IMR-90 (cell line): ENCODE measurements around the gene QSOX2. TPM values are rescaled to one million over a fixed set of nuclear protein-coding genes. Genes with fewer than 3 reads are reported as not detected.

Source experiments
- ATAC-seq: fragments of 200-7000 bp; cut with Tn5 transposase; 2 replicates; pipeline ENCODE4 v1.9.1; 2020; ENCODE audit warnings: low read depth, mild to moderate bottlenecking, moderate library complexity
- BruUV-seq: library from RNA; stranded (reverse); fragments of 400-500 nt; replicated peaks from 2 replicates; lab custom pipeline; 2021; lab: Mats Ljungman, UMichigan
- CTCF ChIA-PET: fragments of 300-600 bp; formaldehyde crosslinking; extraction: SDS; loops from one replicate; lab custom pipeline; 2021; ENCODE audit warnings: antibody characterized with exemption; lab: Yijun Ruan, JAX
- POLR2A ChIA-PET: fragments of 300-600 bp; sonication (Branson Sonifier 250); formaldehyde crosslinking; loops from one replicate; lab custom pipeline; 2022; ENCODE audit warnings: antibody characterized with exemption; ENCODE audit not compliant: unreplicated experiment; lab: Charles Lee
- DNase-seq: peaks from one replicate; pipeline ENCODE4 v3.0.0; 2013
- H2AFZ ChIP-seq: replicated peaks from 2 replicates; pipeline ENCODE3; 2013; ENCODE audit warnings: low read length, mild to moderate bottlenecking; ENCODE audit not compliant: poor library complexity
- H2AK5ac ChIP-seq: 2 replicates; pipeline ENCODE4 v1.6.1; 2013; ENCODE audit warnings: low read depth, low read length, inconsistent platforms
- H2AK9ac ChIP-seq: replicated peaks from 2 replicates; pipeline ENCODE3; 2013; ENCODE audit warnings: mild to moderate bottlenecking, low read depth, low read length, moderate library complexity; ENCODE audit not compliant: poor library complexity
- H2BK120ac ChIP-seq: 2 replicates; pipeline ENCODE4 v1.6.1; 2013; ENCODE audit warnings: low read depth, low read length, inconsistent platforms
- H2BK15ac ChIP-seq: 3 replicates; pipeline ENCODE4 v1.6.1; 2013; ENCODE audit warnings: low read depth, low read length, inconsistent platforms
- H2BK20ac ChIP-seq: 2 replicates; pipeline ENCODE4 v1.6.1; 2013; ENCODE audit warnings: low read depth, mild to moderate bottlenecking, inconsistent platforms, low read length, moderate library complexity
- H2BK5ac ChIP-seq: 2 replicates; pipeline ENCODE4 v1.6.1; 2013; ENCODE audit warnings: mild to moderate bottlenecking, low read depth, low read length, inconsistent platforms; ENCODE audit not compliant: poor library complexity, severe bottlenecking
- H3K14ac ChIP-seq: replicated peaks from 2 replicates; pipeline ENCODE4 v1.6.1; 2013; ENCODE audit warnings: low read depth, low read length, inconsistent platforms
- H3K18ac ChIP-seq: 2 replicates; pipeline ENCODE4 v1.6.1; 2013; ENCODE audit warnings: low read depth, low read length, control low read depth
- H3K23ac ChIP-seq: 2 replicates; pipeline ENCODE4 v1.6.1; 2013; ENCODE audit warnings: low read depth, low read length, inconsistent platforms
- H3K27ac ChIP-seq: 2 replicates; pipeline ENCODE4 v1.5.1; 2013; ENCODE audit warnings: mild to moderate bottlenecking, control low read depth, low read length; ENCODE audit not compliant: insufficient read depth
- H3K27me3 ChIP-seq: 2 replicates; pipeline ENCODE4 v1.6.1; 2013; ENCODE audit warnings: low read length; ENCODE audit not compliant: control insufficient read depth, insufficient read depth
- H3K36me3 ChIP-seq: 2 replicates; pipeline ENCODE4 v1.6.1; 2013; ENCODE audit warnings: low read length, mixed read lengths; ENCODE audit not compliant: control insufficient read depth, insufficient read depth
- H3K4ac ChIP-seq: 2 replicates; pipeline ENCODE4 v1.6.1; 2013; ENCODE audit warnings: low read depth, low read length, inconsistent platforms
- H3K4me1 ChIP-seq: 2 replicates; pipeline ENCODE4 v1.6.1; 2013; ENCODE audit warnings: low read length, mixed read lengths; ENCODE audit not compliant: control insufficient read depth, insufficient read depth
- H3K4me2 ChIP-seq: 2 replicates; pipeline ENCODE4 v1.6.1; 2013; ENCODE audit warnings: low read depth, mild to moderate bottlenecking, control low read depth, low read length, moderate library complexity
- H3K4me3 ChIP-seq: 2 replicates; pipeline ENCODE4 v1.5.1; 2013; ENCODE audit warnings: low read depth, mild to moderate bottlenecking, control low read depth, low read length, moderate library complexity; ENCODE audit not compliant: insufficient read depth
- H3K56ac ChIP-seq: 2 replicates; pipeline ENCODE4 v1.6.1; 2013; ENCODE audit warnings: low read length, inconsistent platforms; ENCODE audit not compliant: insufficient read depth; ENCODE audit errors: extremely low read depth
- H3K79me1 ChIP-seq, 2 experiments: 2 replicates each; pipeline ENCODE4 v1.6.1; 2013; ENCODE audit warnings: low read length in 2 of 2, inconsistent platforms in 1 of 2, low read depth in 1 of 2
- H3K9ac ChIP-seq: 2 replicates; pipeline ENCODE4 v1.6.1; 2013; ENCODE audit warnings: low read depth, low read length, control low read depth
- H3K9me1 ChIP-seq: 2 replicates; pipeline ENCODE4 v1.6.1; 2013; ENCODE audit warnings: low read length, inconsistent platforms; ENCODE audit not compliant: insufficient read depth
- H3K9me3 ChIP-seq: 2 replicates; pipeline ENCODE4 v1.6.1; 2013; ENCODE audit warnings: low read length; ENCODE audit not compliant: control insufficient read depth, insufficient read depth
- H4K20me1 ChIP-seq: 2 replicates; pipeline ENCODE4 v1.6.1; 2013; ENCODE audit warnings: low read length, inconsistent platforms; ENCODE audit not compliant: insufficient read depth
- H4K5ac ChIP-seq: 2 replicates; pipeline ENCODE4 v1.6.1; 2013; ENCODE audit warnings: mild to moderate bottlenecking, low read depth, low read length, control low read depth
- H4K8ac ChIP-seq, 2 experiments: 2 replicates each; pipeline ENCODE4 v1.6.1; 2013; ENCODE audit warnings: low read depth in 2 of 2, low read length in 2 of 2, control low read depth in 1 of 2, inconsistent platforms in 1 of 2
- H4K91ac ChIP-seq: 2 replicates; pipeline ENCODE4 v1.6.1; 2013; ENCODE audit warnings: low read depth, low read length, inconsistent platforms; ENCODE audit not compliant: insufficient read depth
- BHLHE40 ChIP-seq: fragments of 150-350 bp; IDR thresholded peaks from 2 replicates; pipeline ENCODE4 v1.6.1; 2016; ENCODE audit warnings: mild to moderate bottlenecking, low read depth, low read length
- CEBPB ChIP-seq: IDR thresholded peaks from 2 replicates; pipeline ENCODE4 v1.6.1; 2012; ENCODE audit warnings: low read depth, low read length, improper control_type of control experiment
- CHD1 ChIP-seq: IDR thresholded peaks from 2 replicates; pipeline ENCODE4 v1.6.1; 2012; ENCODE audit warnings: low read depth, low read length, improper control_type of control experiment
- FOS ChIP-seq: fragments of 150-350 bp; IDR thresholded peaks from 2 replicates; pipeline ENCODE4 v1.6.1; 2016; ENCODE audit warnings: low read depth, low read length
- MAFK ChIP-seq: IDR thresholded peaks from 2 replicates; pipeline ENCODE4 v1.6.1; 2012; ENCODE audit warnings: low read depth, low read length, improper control_type of control experiment
- MAZ ChIP-seq: IDR thresholded peaks from 2 replicates; pipeline ENCODE4 v1.6.1; 2012; ENCODE audit warnings: low read depth, mild to moderate bottlenecking, low read length, improper control_type of control experiment, moderate library complexity, borderline replicate concordance
- MXI1 ChIP-seq: IDR thresholded peaks from 2 replicates; pipeline ENCODE4 v1.6.1; 2012; ENCODE audit warnings: low read depth, mild to moderate bottlenecking, low read length, moderate library complexity, borderline replicate concordance
- NFE2L2 ChIP-seq: fragments of 150-350 bp; IDR thresholded peaks from 2 replicates; pipeline ENCODE4 v1.6.1; 2016; ENCODE audit warnings: low read depth, mild to moderate bottlenecking, low read length
- POLR2A ChIP-seq: IDR thresholded peaks from 2 replicates; pipeline ENCODE4 v1.6.1; 2012; ENCODE audit warnings: mild to moderate bottlenecking, low read depth, low read length
- RAD21 ChIP-seq: IDR thresholded peaks from 2 replicates; pipeline ENCODE4 v1.6.1; 2012; ENCODE audit warnings: low read length, improper control_type of control experiment
- RCOR1 ChIP-seq: IDR thresholded peaks from 2 replicates; pipeline ENCODE4 v1.6.1; 2012; ENCODE audit warnings: mild to moderate bottlenecking, low read length, improper control_type of control experiment; ENCODE audit not compliant: insufficient replicate concordance
- RFX5 ChIP-seq: IDR thresholded peaks from 2 replicates; pipeline ENCODE4 v1.8.0; 2012; ENCODE audit warnings: low read depth, mild to moderate bottlenecking, low read length, moderate library complexity
- SMC3 ChIP-seq: fragments of 150-350 bp; IDR thresholded peaks from 2 replicates; pipeline ENCODE4 v1.6.1; 2016; ENCODE audit warnings: low read depth, mild to moderate bottlenecking, antibody characterized with exemption, low read length, moderate library complexity
- WGBS, 2 experiments: methylation state at CpG; one replicate each; pipeline versions ENCODE4 v1.1.5 to v1.1.7; 2013; ENCODE audit warnings: missing lambda C conversion rate in 2 of 2; ENCODE audit not compliant: insufficient read length in 1 of 2; ENCODE audit errors: extremely low coverage in 2 of 2; 5-methylcytosine and 5-hydroxymethylcytosine counted together
- dilution Hi-C: fragments of 300-500 bp; cut with HindIII; formaldehyde crosslinking; loops from one replicate; pipeline ENCODE4 v1.14.3; 2018; ENCODE audit warnings: low sequenced_read_pairs; ENCODE audit not compliant: unreplicated experiment
- in situ Hi-C: fragments of 300-500 bp; cut with MboI; formaldehyde crosslinking; loops from 3 replicates; pipeline ENCODE4 v1.14.3; 2019; ENCODE audit warnings: low sequenced_read_pairs, inconsistent platforms, mixed read lengths
- intact Hi-C: fragments of 100-400 bp; cut with micrococcal nuclease; formaldehyde crosslinking; loops from 2 replicates; pipeline ENCODE4 v1.10.0; 2022
- polyA plus RNA-seq, 3 experiments: library from polyadenylated mRNA; depleted of rRNA; stranded (reverse); fragments of >200 nt; gene quantifications; 2 replicates each; pipeline ENCODE4 v1.2.3, GENCODE V29; 2012; ENCODE audit warnings: low replicate concordance in 1 of 3
- total RNA-seq: library from RNA; depleted of rRNA; stranded (reverse); fragments of >200 nt; gene quantifications from 2 replicates; pipeline ENCODE4 v1.2.3, GENCODE V29; 2012
- TF ChIP-seq, protein P1 (sequence below): conservative IDR thresholded peaks from 2 replicates; pipeline ENCODE4 v1.5.1; 2012; ENCODE audit warnings: mild to moderate bottlenecking, low read depth, low read length, improper control_type of control experiment
- TF ChIP-seq, protein P2 (sequence below): fragments of 150-350 bp; IDR thresholded peaks from 2 replicates; pipeline ENCODE4 v1.6.1; 2017; ENCODE audit warnings: mild to moderate bottlenecking, antibody characterized with exemption, low read length, low read depth
- TF ChIP-seq, protein P3 (sequence below): fragments of 150-350 bp; IDR thresholded peaks from 2 replicates; pipeline ENCODE4 v1.6.1; 2016; ENCODE audit warnings: low read depth, mild to moderate bottlenecking, low read length, moderate library complexity, borderline replicate concordance

QSOX2 gene
- total and polyA plus RNA-seq, 2 of the 4 experiments (the other 2 are of a cell fraction) = 5.9 to 12.9 TPM

DNA sequence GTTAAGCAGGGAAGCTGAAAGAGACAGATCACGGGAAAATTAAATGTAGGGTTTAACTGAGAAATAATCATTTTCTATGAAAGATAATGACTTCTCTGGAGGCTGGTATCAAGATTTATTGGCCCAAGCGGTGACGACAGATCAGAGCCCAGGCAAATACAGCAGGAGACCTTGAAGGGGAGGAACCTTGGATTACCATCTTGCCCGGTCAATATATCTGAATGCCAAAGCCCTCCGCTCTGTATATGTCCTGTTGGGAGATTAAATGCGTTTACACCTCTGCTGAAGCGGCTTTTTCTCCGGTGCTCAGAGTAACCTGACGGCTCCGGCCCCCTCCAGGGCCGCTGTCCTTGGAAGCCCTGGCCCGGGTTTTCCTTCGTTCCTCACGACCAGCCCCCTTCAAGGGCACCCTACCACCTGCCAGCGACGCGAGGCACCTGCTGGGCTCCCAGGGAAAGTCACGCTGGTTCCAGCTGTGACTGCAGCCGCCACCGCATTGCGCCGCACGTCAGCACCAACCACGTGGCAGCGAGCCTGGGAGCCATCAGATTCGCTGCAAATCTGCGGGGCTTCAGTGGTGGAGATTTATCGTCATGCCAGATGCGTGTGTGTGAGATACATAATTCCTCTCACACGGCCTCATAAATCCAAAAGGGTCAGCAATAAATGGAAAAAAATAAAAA lies 4.4 kb upstream of the QSOX2 start:
- no peak for ATAC-seq
- no peak for DNase-seq
- CTCF ChIA-PET = no interaction called here

More for the DNA sequence above, 4.4 kb upstream of the QSOX2 start:
- Histone ChIP-seq H3K18ac (no peak overlapping the region), H3K9ac (no peak overlapping the region), H2BK5ac (no peak overlapping the region), H2BK15ac (no peak overlapping the region), H4K5ac (no peak overlapping the region), H3K27ac (no peak overlapping the region), H2BK20ac (no peak overlapping the region), H3K4ac (no peak overlapping the region), H3K9me1 (no peaks in the 10 kb centered on the region), H4K20me1 (peaks cover 1% of the 10 kb centered on the region; the same call in 1 of the 2 replicates), H3K4me1 (peaks cover 2% of the 10 kb centered on the region), H3K4me3 (no peak overlapping the region), H2BK120ac (no peak overlapping the region), H3K14ac (no peak overlapping the region), H3K79me1 (peaks cover 0 to under 1% of the 10 kb centered on the region in 2 experiments; a peak in 2 of 4 replicates), H3K36me3 (no peaks in the 10 kb centered on the region), H3K56ac (no peak overlapping the region), H2AK5ac (no peak overlapping the region), H3K23ac (no peak overlapping the region), H4K8ac (no peak overlapping the region), H4K91ac (no peak overlapping the region), H2AK9ac (no peak overlapping the region), H2AFZ (no peak overlapping the region), H3K4me2 (no peak overlapping the region), H3K27me3 (peaks cover 49% of the 10 kb centered on the region), H3K9me3 (no peaks in the 10 kb centered on the region)
- BruUV-seq = no TSS peak
- in situ Hi-C loops = no loop called here
- dilution Hi-C loops = no loop called here
- POLR2A ChIA-PET = interaction anchor here (0.7 kb wide), 1 partner anchor 17 kb away, joined by 3 read pairs; no protein-coding TSS in a partner anchor
- intact Hi-C loops = no loop called here
- WGBS, 2 experiments = 57% methylated on average over 5 of the region's 30 CpGs; no CpG with 5 or more reads in 1 of the 2 experiments
- TF ChIP-seq POLR2A (no peak), BHLHE40 (no peak), CHD1 (no peak), FOS (no peak), SMC3 (no peak), RFX5 (no peak), RAD21 (no peak), MXI1 (no peak), MAFK (no peak), MAZ (no peak), RCOR1 (no peak), NFE2L2 (no peak), CEBPB (no peak)
- TF ChIP-seq, protein P1, sequence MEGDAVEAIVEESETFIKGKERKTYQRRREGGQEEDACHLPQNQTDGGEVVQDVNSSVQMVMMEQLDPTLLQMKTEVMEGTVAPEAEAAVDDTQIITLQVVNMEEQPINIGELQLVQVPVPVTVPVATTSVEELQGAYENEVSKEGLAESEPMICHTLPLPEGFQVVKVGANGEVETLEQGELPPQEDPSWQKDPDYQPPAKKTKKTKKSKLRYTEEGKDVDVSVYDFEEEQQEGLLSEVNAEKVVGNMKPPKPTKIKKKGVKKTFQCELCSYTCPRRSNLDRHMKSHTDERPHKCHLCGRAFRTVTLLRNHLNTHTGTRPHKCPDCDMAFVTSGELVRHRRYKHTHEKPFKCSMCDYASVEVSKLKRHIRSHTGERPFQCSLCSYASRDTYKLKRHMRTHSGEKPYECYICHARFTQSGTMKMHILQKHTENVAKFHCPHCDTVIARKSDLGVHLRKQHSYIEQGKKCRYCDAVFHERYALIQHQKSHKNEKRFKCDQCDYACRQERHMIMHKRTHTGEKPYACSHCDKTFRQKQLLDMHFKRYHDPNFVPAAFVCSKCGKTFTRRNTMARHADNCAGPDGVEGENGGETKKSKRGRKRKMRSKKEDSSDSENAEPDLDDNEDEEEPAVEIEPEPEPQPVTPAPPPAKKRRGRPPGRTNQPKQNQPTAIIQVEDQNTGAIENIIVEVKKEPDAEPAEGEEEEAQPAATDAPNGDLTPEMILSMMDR = no peak
- TF ChIP-seq, protein P2, sequence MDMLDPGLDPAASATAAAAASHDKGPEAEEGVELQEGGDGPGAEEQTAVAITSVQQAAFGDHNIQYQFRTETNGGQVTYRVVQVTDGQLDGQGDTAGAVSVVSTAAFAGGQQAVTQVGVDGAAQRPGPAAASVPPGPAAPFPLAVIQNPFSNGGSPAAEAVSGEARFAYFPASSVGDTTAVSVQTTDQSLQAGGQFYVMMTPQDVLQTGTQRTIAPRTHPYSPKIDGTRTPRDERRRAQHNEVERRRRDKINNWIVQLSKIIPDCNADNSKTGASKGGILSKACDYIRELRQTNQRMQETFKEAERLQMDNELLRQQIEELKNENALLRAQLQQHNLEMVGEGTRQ = no peak
- TF ChIP-seq, protein P3, sequence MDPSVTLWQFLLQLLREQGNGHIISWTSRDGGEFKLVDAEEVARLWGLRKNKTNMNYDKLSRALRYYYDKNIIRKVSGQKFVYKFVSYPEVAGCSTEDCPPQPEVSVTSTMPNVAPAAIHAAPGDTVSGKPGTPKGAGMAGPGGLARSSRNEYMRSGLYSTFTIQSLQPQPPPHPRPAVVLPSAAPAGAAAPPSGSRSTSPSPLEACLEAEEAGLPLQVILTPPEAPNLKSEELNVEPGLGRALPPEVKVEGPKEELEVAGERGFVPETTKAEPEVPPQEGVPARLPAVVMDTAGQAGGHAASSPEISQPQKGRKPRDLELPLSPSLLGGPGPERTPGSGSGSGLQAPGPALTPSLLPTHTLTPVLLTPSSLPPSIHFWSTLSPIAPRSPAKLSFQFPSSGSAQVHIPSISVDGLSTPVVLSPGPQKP = no peak
